ENCODE data around the gene ZDHHC1.

Gene ZDHHC1

GRCh38 chr16:67415872-67416793, at the start of gene ZDHHC1:
Gene ZDHHC1, minus strand, starts transcription at chr16:67416477. Its CDS starts 8,702 bp downstream, at chr16:67407775.
- DNase-seq: peak in 46 of 51 donors; percentile 23 to 81 (median 61)

- peak in 25 of 51 donors; percentile 8 to 74 (median 39) for DNase-seq
Measured at GRCh38 chr16:67464565-67464964, 48.3 kb upstream of the ZDHHC1 start.

GRCh38 chr16:67463691-67464090, 47.4 kb upstream of the ZDHHC1 start:
- DNase-seq: no peak

- DNase-seq: no peak
Measured at GRCh38 chr16:67463059-67463458, 46.8 kb upstream of the ZDHHC1 start.

- no peak for DNase-seq
Measured at GRCh38 chr16:67462279-67462655, 46.0 kb upstream of the ZDHHC1 start.

- no peak for DNase-seq
Measured at GRCh38 chr16:67461600-67462278, 45.5 kb upstream of the ZDHHC1 start.

GRCh38 chr16:67460961-67461360, 44.7 kb upstream of the ZDHHC1 start:
- no peak for DNase-seq

GRCh38 chr16:67460168-67460567, 43.9 kb upstream of the ZDHHC1 start:
- no peak for DNase-seq

- peak in 3 of 51 donors; percentile 35 to 46 (median 39) for DNase-seq
Measured at GRCh38 chr16:67459861-67460150, 43.5 kb upstream of the ZDHHC1 start.

GRCh38 chr16:67459066-67459860, 43.0 kb upstream of the ZDHHC1 start:
- peak in 23 of 51 donors; percentile 12 to 58 (median 30) for DNase-seq

GRCh38 chr16:67458121-67458641, 41.9 kb upstream of the ZDHHC1 start:
- no peak for DNase-seq

GRCh38 chr16:67457611-67458010, 41.3 kb upstream of the ZDHHC1 start:
- DNase-seq: no peak

- DNase-seq: peak in 19 of 51 donors; percentile 9 to 61 (median 27)
Measured at GRCh38 chr16:67456391-67457081, 40.3 kb upstream of the ZDHHC1 start.

- DNase-seq: no peak
Measured at GRCh38 chr16:67454852-67455251, 38.6 kb upstream of the ZDHHC1 start.

GRCh38 chr16:67454104-67454503, 37.8 kb upstream of the ZDHHC1 start:
- DNase-seq: no peak

- no peak for DNase-seq
Measured at GRCh38 chr16:67451704-67452435, 35.6 kb upstream of the ZDHHC1 start.

GRCh38 chr16:67451061-67451703, 34.9 kb upstream of the ZDHHC1 start:
- DNase-seq: peak in 21 of 51 donors; percentile 9 to 52 (median 29)

GRCh38 chr16:67449739-67450138, 33.5 kb upstream of the ZDHHC1 start:
- DNase-seq: peak in 2 of 51 donors; percentile 12 to 13

- no peak for DNase-seq
Measured at GRCh38 chr16:67449336-67449735, 33.1 kb upstream of the ZDHHC1 start.

GRCh38 chr16:67448580-67448979, 32.3 kb upstream of the ZDHHC1 start:
- no peak for DNase-seq

All from hypothalamus (tissue), 51 donors.